Fibroblast of mammary gland (primary cell): ENCODE results near the gene STUM.

Experiments used
- DNase-seq: peaks from one replicate; pipeline ENCODE4 v3.0.0-alpha.2; 2010; ENCODE audit warnings: low read depth
- H3K4me3 ChIP-seq: 2 replicates; pipeline ENCODE4 v1.5.1; 2011; ENCODE audit warnings: low read depth, mild to moderate bottlenecking, low read length, moderate library complexity; ENCODE audit not compliant: control insufficient read depth
- CTCF ChIP-seq: conservative IDR thresholded peaks from 2 replicates; pipeline ENCODE4 v1.5.1; 2011; ENCODE audit warnings: low read depth, low read length, inconsistent platforms; ENCODE audit not compliant: control insufficient read depth, insufficient read depth

STUM gene

GRCh38 chr1:226628612-226629155 lies 80.1 kb downstream of the STUM start:
- no peak for TF ChIP-seq CTCF
- H3K4me3 ChIP-seq: no peak overlapping the region
- no peak for DNase-seq

- H3K4me3 ChIP-seq: no peak overlapping the region
- TF ChIP-seq CTCF: no peak
- no peak for DNase-seq
Measured at GRCh38 chr1:226629210-226629895, 80.8 kb downstream of the STUM start.

GRCh38 chr1:226629896-226630550 lies 81.5 kb downstream of the STUM start:
- no peak for TF ChIP-seq CTCF
- no peak overlapping the region for H3K4me3 ChIP-seq
- DNase-seq: no peak

GRCh38 chr1:226630592-226630991 lies 82.0 kb downstream of the STUM start:
- DNase-seq: no peak
- no peak overlapping the region for H3K4me3 ChIP-seq
- TF ChIP-seq CTCF: no peak

- no peak overlapping the region for H3K4me3 ChIP-seq
- DNase-seq: no peak
- TF ChIP-seq CTCF: no peak
Measured at GRCh38 chr1:226631229-226632000, 82.9 kb downstream of the STUM start.

GRCh38 chr1:226632169-226632879 lies 83.8 kb downstream of the STUM start:
- no peak for DNase-seq
- H3K4me3 ChIP-seq: no peak overlapping the region
- TF ChIP-seq CTCF: no peak
